Medulla oblongata (tissue), 1 donor: ENCODE measurements around the gene RTKN2.
"Not testable (repeated sequence)": the region's sequence is repeated elsewhere in the genome, so short reads cannot be mapped to it uniquely, and the experiment has no call there.

Source experiments
- DNase-seq: peaks from one replicate; pipeline ENCODE4 v3.0.0-alpha.2; 2015; ENCODE audit errors: extremely low spot score

The RTKN2 gene

GRCh38 chr10:62259456-62259855 lies 9.2 kb downstream of the RTKN2 start:
- DNase-seq = no peak

DNA sequence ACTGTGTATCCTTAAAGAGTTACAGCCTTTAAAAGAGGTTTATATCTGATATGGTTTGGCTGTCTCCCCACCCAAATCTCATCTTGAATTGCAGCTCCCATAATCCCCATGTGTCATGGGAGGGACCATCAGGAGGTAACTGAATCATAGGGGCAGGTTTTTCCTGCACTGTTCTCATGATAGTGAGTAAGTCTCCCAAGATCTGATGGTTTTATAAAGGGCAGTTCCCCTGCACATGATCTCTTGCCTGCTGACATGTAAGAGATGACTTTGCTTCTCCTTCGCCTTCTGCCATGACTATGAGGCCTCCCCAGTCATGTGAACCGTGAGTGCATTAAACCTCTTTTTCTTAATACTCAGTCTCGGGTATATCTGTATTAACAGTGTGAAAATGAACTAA lies 9.7 kb downstream of the RTKN2 start:
- DNase-seq = no peak

DNA sequence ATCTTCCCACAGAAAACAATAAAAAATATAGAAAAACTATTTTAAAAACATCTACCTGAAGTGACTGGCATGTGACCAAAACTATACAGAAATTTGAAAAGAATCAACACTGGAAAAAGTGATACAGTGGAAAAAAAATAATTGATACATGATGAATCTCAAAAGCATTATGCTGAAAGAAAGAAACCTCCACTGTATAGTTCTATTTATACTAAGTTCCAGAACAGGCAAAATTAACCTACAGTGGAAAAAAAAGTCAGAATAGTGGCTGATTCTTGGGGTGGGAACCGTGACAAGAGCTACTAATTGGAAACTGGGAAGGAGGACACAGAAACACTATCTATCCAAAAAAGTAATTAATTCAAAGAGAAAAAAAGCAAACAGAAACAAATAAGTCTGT lies 14.9 kb downstream of the RTKN2 start:
- DNase-seq = no peak

- DNase-seq = no peak
Observed at GRCh38 chr10:62252051-62252450, 16.6 kb downstream of the RTKN2 start.

GRCh38 chr10:62250594-62251198 lies 17.9 kb downstream of the RTKN2 start:
- no peak for DNase-seq

GRCh38 chr10:62249957-62250356 lies 18.7 kb downstream of the RTKN2 start:
- DNase-seq = no peak

GRCh38 chr10:62248465-62248864 lies 20.2 kb downstream of the RTKN2 start:
- no peak for DNase-seq

DNA sequence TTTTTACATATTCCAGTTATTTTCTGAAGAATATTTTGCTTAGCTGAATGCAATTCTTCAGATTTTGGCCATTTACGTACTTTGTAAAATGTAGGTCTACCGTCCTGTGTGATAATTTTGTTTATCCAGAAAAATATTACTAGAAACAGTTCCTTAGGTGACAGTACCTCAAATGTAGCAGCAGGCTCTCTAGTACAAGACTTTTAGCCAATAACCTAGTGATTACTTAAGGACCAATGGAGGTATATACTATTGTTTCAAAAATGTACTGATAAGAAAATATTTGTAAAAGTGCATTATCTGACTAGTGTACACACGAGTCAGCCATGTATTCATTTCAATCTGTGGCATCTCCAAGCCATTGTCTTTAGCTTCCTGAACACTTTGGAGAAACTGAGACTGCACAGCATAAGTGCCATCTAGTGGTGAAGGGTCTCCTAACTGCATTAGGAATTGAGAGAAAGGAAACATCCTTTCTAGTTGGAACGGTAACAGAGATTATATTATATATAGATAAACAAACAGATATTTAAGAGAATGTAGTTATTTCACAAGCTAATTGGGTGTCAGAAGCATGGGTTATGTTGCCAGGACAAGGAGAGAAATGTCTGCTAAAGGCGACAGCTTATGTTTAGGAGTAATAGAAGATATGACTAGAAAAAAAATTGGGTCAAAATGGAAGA lies 23.7 kb downstream of the RTKN2 start:
- DNase-seq = peak; percentile 96

- DNase-seq = peak; percentile 40
Observed at GRCh38 chr10:62244088-62244487, 24.6 kb downstream of the RTKN2 start.

GRCh38 chr10:62243647-62243997 lies 25.0 kb downstream of the RTKN2 start:
- DNase-seq = no peak

DNA sequence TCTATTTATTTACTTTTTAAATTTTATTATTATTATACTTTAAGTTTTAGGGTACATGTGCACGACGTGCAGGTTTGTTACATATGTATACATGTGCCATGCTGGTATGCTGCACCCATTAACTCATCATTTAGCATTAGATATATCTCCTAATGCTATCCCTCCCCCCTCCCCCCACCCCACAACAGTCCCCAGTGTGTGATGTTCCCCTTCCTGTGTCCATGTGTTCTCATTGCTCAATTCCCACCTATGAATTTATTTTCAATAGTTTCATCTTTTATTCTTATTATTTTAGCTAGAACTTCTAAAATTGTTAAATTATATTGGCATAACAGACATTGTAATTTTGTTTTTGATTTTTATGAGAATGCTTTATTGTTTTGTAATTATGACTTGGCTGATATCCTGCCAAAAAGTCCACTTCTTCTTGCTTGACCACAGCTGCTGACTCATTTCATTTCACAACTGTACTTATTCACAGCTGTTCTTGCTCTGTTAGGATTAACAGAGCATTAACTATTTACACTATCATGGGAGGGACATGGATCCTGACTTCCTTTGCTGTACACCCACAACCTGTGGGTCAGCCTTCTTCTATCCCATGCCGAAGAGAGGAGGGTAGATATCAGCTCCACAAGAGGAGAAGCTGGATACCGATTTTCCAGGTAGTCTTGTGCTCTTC lies 25.5 kb downstream of the RTKN2 start:
- DNase-seq = peak; percentile 67

DNA sequence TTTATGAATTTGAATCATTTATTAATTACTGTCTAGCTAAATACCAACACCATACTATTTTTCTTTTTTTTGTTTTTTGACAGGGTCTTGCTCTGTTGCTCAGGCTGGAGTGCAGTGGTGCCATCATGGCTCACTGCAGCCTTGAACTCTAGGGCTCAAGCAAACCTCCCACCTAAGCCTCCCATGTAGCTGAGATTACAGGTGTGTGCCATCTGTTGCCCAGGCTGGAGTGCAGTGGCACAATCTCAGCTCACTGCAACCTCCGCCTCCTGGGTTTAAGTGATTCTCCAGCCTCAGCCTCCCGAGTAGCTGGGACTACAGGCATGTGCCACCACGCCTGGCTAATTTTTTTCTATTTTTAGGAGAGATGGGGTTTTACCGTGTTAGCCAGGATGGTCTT lies 27.1 kb downstream of the RTKN2 start:
- DNase-seq = not testable (repeated sequence)

- DNase-seq = no peak
Observed at GRCh38 chr10:62239994-62240393, 28.6 kb downstream of the RTKN2 start.

- DNase-seq = no peak
Observed at GRCh38 chr10:62238880-62239279, 29.8 kb downstream of the RTKN2 start.

DNA sequence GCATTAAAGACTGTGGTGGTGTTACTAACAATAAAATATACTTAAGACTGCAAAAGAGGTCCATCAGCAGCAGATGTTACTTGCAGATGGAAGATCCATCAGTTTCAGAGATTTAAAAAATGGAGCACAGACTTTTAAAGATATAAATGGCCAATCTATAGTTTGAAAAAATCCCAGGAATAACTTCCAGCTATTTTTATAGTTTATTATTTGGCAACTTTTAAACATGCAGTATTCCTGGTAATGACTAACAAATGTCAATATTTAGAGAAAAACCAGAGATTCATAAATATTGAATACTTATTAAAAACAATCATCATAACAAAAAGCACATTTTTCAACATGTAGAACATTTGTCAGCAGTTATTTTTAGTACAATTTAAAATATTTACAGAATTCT lies 30.7 kb downstream of the RTKN2 start:
- DNase-seq = no peak

DNA sequence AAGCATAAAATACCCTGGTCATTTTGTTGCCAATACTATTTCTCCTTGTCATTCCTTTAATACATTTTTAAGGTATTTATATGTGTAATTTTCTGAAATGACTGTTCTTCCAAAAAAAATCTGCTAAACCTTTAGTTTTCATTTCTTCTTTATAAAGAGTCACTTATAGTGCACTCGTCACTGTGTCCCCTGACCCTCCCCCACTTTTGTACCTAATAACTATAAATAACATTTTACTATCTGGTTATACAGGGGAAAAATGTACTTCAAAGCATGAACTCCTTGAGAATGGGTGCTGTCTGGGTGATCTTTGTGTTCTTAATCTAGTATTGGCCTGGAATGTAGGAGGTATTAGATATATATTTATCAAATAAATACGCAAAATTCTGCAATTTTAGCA lies 31.1 kb downstream of the RTKN2 start:
- no peak for DNase-seq

- DNase-seq = no peak
Observed at GRCh38 chr10:62234077-62234605, 34.5 kb downstream of the RTKN2 start.

DNA sequence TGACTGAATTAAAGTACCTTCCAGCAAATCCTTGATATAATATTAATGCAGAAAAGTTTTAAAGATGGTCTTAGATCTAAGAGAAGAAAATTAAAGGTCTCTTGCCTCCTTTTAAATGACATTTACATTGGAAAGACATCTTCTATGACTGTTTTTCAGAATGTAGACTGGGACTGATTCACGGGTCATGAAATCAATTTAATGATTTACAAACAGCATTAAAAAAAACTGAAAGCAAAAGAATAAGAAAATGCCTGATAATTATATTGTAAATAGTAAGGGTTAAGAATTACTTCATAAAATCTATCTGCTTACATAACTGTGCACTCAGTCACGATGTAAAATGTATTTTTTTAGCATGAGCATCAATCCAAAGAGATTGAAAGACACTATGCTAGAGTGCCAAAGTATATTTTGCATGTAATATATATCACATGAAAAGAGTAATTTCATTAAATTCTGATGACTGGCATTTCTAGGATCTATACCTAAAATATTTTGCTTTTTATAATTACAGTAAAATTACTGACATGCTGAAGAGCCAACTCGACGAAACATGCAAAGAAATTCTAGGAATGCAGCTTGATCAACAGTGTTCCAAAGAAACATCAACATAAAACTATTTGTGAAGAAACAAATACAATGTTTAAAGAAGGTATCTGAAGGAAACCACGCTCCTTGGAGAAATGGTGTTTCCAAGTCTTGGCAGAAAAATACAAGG lies 35.1 kb downstream of the RTKN2 start:
- DNase-seq = no peak

DNA sequence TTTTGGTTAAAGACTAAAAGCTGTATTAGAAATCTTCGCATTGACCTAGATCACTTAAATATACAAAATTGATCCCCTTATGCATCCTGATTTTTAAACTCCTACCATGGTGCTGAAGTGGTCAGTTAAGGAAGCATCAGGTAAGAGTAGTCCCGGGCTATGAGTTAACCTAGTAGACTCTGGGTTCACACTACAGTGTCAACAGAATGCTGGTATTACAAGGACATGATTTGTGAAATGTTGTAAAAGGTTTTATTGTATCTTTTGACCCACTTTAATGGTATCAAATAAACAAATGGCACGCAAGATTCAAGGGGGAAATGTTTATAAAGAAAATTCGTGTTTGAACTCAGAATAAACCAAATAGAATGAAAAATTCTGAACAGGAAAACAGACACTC lies 36.8 kb downstream of the RTKN2 start:
- no peak for DNase-seq

DNA sequence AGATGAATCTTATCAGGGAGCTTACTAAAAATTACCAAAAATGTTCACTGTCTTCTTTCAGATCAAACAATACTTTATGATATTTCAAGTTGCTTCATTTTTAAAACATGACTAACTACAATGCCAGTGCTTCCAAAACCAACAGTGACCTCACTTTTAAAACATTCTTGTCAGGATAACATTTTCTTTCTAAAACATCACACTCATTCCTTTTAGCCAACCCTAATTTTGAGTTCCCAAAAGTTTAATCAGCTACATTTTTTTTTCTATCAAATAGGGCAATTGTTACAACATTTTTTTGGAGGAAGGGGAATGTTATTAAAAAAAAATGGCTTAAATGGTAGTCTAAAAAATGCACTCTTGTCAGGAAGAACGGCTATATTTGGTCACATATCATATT lies 37.3 kb downstream of the RTKN2 start:
- DNase-seq = no peak

- DNase-seq = no peak
Observed at GRCh38 chr10:62230344-62231121, 38.1 kb downstream of the RTKN2 start.

DNA sequence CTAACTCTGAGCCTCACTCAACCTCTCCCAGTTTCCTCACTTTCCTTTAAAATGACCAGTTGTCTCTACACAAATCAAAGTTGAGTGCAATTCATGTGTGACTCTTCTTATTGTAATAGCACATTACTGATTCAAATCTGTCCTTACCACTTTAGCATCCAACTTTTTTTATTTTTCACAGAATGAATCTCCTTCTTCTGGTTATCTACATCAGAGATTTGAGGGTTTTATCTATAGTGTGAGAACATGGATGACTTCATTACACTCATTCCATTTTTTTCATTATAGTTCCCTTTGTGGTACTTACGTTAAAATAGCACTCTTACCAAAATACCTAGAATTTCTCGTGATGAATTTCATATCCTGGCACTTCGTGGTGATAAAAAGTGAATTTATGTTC lies 43.3 kb downstream of the RTKN2 start:
- DNase-seq = no peak
